Osteoblast (primary cell): ENCODE results near the gene ANGPTL2. TPM values are rescaled to one million over a fixed set of nuclear protein-coding genes. Genes with fewer than 3 reads are reported as not detected.

Source experiments
- DNase-seq: peaks from one replicate; pipeline ENCODE4 v3.0.0; 2011; ENCODE audit warnings: low spot score, mixed read lengths; ENCODE audit not compliant: insufficient read length; ENCODE audit errors: missing footprints
- H2AFZ ChIP-seq: 2 replicates; pipeline ENCODE4 v1.6.0; 2011; ENCODE audit warnings: mild to moderate bottlenecking, low read length
- H3K27ac ChIP-seq: 2 replicates; pipeline ENCODE4 v1.5.1; 2011; ENCODE audit warnings: mild to moderate bottlenecking, low read depth, low read length, moderate library complexity
- H3K27me3 ChIP-seq: 2 replicates; pipeline ENCODE4 v1.6.0; 2012; ENCODE audit warnings: mild to moderate bottlenecking, control low read depth, inconsistent platforms, low read length, moderate library complexity; ENCODE audit not compliant: insufficient read depth
- H3K36me3 ChIP-seq: 2 replicates; pipeline ENCODE4 v1.5.1; 2011; ENCODE audit warnings: mild to moderate bottlenecking, low read length, control low read depth, moderate library complexity; ENCODE audit not compliant: insufficient read depth
- H3K4me1 ChIP-seq: 2 replicates; pipeline ENCODE4 v1.5.1; 2011; ENCODE audit warnings: mild to moderate bottlenecking, low read length, control low read depth, moderate library complexity; ENCODE audit not compliant: insufficient read depth
- H3K4me2 ChIP-seq: 2 replicates; pipeline ENCODE4 v1.6.0; 2011; ENCODE audit warnings: mild to moderate bottlenecking, low read length; ENCODE audit not compliant: insufficient read depth
- H3K4me3 ChIP-seq: fragments of 200-600 bp; sonication (generic); 3 replicates; pipeline ENCODE4 v1.5.1; 2012; ENCODE audit warnings: mild to moderate bottlenecking, low read length, inconsistent platforms; ENCODE audit not compliant: insufficient read depth
- H3K79me2 ChIP-seq: 2 replicates; pipeline ENCODE4 v1.6.0; 2012; ENCODE audit warnings: mild to moderate bottlenecking, low read length, control low read depth, inconsistent platforms; ENCODE audit not compliant: insufficient read depth
- H3K9me3 ChIP-seq: 2 replicates; pipeline ENCODE4 v1.5.1; 2011; ENCODE audit warnings: low read depth, low read length, control low read depth
- H4K20me1 ChIP-seq: 2 replicates; pipeline ENCODE4 v1.6.0; 2012; ENCODE audit warnings: mild to moderate bottlenecking, low read length, control low read depth; ENCODE audit not compliant: insufficient read depth
- CTCF ChIP-seq: IDR thresholded peaks from 2 replicates; pipeline ENCODE4 v1.5.1; 2011; ENCODE audit warnings: mild to moderate bottlenecking, low read depth, low read length, moderate library complexity; ENCODE audit errors: extremely low read depth
- total RNA-seq: library from RNA; depleted of rRNA; stranded (reverse); fragments of >200 nt; gene quantifications from 2 replicates; pipeline ENCODE4 v1.2.3, GENCODE V29; 2012

The ANGPTL2 gene
- total RNA-seq, 1 donor = 39.8 TPM

- H2AFZ ChIP-seq = peak overlapping the region; percentile 89
- no peak for DNase-seq
These were observed 842 bp upstream of the ANGPTL2 start for GRCh38 chr9:127123064-127123890.

GRCh38 chr9:127121628-127122175, 733 bp downstream of the ANGPTL2 start:
- peak overlapping the region; percentile 70 for H3K4me3 ChIP-seq
- DNase-seq = peak; percentile 89
- H2AFZ ChIP-seq = peak overlapping the region; percentile 89
- no peaks in the 10 kb centered on the region for H3K9me3 ChIP-seq
- H4K20me1 ChIP-seq = peaks cover 22% of the 10 kb centered on the region
- peaks cover 26% of the 10 kb centered on the region for H3K4me1 ChIP-seq
- H3K79me2 ChIP-seq = no peaks in the 10 kb centered on the region
- H3K27ac ChIP-seq = peak overlapping the region; percentile 87
- H3K36me3 ChIP-seq = no peaks in the 10 kb centered on the region
- H3K27me3 ChIP-seq = no peaks in the 10 kb centered on the region
- peak overlapping the region; percentile 91 for H3K4me2 ChIP-seq
- no peak for TF ChIP-seq CTCF

More at GRCh38 chr9:127123064-127123890, 842 bp upstream of the ANGPTL2 start:
- Histone ChIP-seq H3K27ac (peak overlapping the region; percentile 87), H3K9me3 (no peaks in the 10 kb centered on the region), H3K79me2 (no peaks in the 10 kb centered on the region), H3K4me1 (peaks cover 27% of the 10 kb centered on the region), H3K36me3 (no peaks in the 10 kb centered on the region), H3K4me3 (peak overlapping the region; percentile 70), H4K20me1 (peaks cover 19% of the 10 kb centered on the region), H3K4me2 (peak overlapping the region; percentile 91), H3K27me3 (no peaks in the 10 kb centered on the region)
- TF ChIP-seq CTCF = no peak

GRCh38 chr9:127119320-127119709, 3.1 kb downstream of the ANGPTL2 start:
- Histone ChIP-seq H3K27me3 (no peaks in the 10 kb centered on the region), H3K9me3 (no peaks in the 10 kb centered on the region), H3K4me3 (no peak overlapping the region), H3K4me2 (no peak overlapping the region), H4K20me1 (peaks cover 30% of the 10 kb centered on the region), H2AFZ (no peak overlapping the region), H3K36me3 (no peaks in the 10 kb centered on the region), H3K79me2 (no peaks in the 10 kb centered on the region), H3K4me1 (peaks cover 23% of the 10 kb centered on the region), H3K27ac (no peak overlapping the region)
- TF ChIP-seq CTCF = no peak
- DNase-seq = no peak

- no peak for DNase-seq
- H3K4me3 ChIP-seq = no peak overlapping the region
- H3K79me2 ChIP-seq = no peaks in the 10 kb centered on the region
- H3K27ac ChIP-seq = no peak overlapping the region
- H4K20me1 ChIP-seq = peaks cover 33% of the 10 kb centered on the region
- H3K36me3 ChIP-seq = no peaks in the 10 kb centered on the region
- no peaks in the 10 kb centered on the region for H3K9me3 ChIP-seq
- no peak overlapping the region for H3K4me2 ChIP-seq
- TF ChIP-seq CTCF = no peak
- H2AFZ ChIP-seq = no peak overlapping the region
- peaks cover 23% of the 10 kb centered on the region for H3K4me1 ChIP-seq
- no peaks in the 10 kb centered on the region for H3K27me3 ChIP-seq
These were observed 3.7 kb downstream of the ANGPTL2 start for GRCh38 chr9:127118597-127119319.
